ENCODE measurements around the gene KCNS1. TPM values are rescaled to one million over a fixed set of nuclear protein-coding genes. Genes with fewer than 3 reads are reported as not detected.
A peak's percentile ranks its signal among the peaks of the same experiment; 100 is the strongest.

The KCNS1 gene
- total RNA-seq, 4 donors from 2014 or later: 0.21 to 0.22 TPM; not detected in 2

- Histone ChIP-seq H3K27ac (peak overlapping the region in 2 of 4 donors; percentile 27 to 66), H3K36me3 (peaks cover 0 to 50% (median 2%) of the 10 kb centered on the region in 3 donors), H3K4me1 (peaks cover 0 to 19% (median 0%) of the 10 kb centered on the region in 4 donors), H3K4me3 (no peak overlapping the region), H3K9me3 (peaks cover 0 to 7% (median under 1%) of the 10 kb centered on the region in 4 donors), H3K27me3 (no peaks in the 10 kb centered on the region)
- TF ChIP-seq POLR2A (IDR thresholded peaks at IDR 0.05): no peak
- TF ChIP-seq CTCF (IDR thresholded peaks at IDR 0.05): no peak
- TF ChIP-seq EP300 (IDR thresholded peaks at IDR 0.05): no peak
- WGBS, 2 donors: 55 to 71% methylated on average over 3 of the region's 3 CpGs
- DNase-seq (ENCODE audit: low spot score in 2 of 2): no peak
Observed at GRCh38 chr20:45077559-45077958, 23.4 kb downstream of the KCNS1 start.

DNA sequence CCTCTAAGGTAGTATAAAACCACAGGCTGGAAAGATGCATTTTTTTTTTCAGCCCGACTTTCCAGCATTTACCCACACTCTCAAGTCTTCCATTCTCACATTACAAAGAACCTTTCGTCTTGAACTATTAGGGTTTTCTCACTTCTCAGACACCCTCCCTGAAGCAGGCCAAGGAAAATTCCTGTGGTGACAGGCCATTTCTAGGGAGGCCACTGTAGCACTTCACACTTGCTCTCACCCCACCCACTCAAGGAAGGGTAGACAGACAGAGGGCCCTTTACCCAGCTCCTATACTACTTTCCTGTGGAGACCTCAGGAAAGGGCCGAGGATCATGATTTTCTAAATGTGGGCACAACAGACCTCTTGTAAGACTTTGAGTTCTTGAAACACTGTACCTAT is 27.7 kb downstream of the KCNS1 start:
- Histone ChIP-seq H3K9me3 (no peaks in the 10 kb centered on the region), H3K36me3 (peaks cover 0 to 24% (median 0%) of the 10 kb centered on the region in 3 donors), H3K27ac (peak overlapping the region in 1 of 4 donors; percentile 6), H3K27me3 (no peaks in the 10 kb centered on the region), H3K4me3 (no peak overlapping the region), H3K4me1 (peaks cover 0 to 19% (median 0%) of the 10 kb centered on the region in 4 donors)
- TF ChIP-seq CTCF (IDR thresholded peaks at IDR 0.05): no peak
- TF ChIP-seq EP300 (IDR thresholded peaks at IDR 0.05): no peak
- no peak for TF ChIP-seq POLR2A (IDR thresholded peaks at IDR 0.05)
- no peak for DNase-seq (ENCODE audit: low spot score in 2 of 2)
- WGBS, 2 donors: 53 to 72% methylated on average over 3 of the region's 3 CpGs

DNA sequence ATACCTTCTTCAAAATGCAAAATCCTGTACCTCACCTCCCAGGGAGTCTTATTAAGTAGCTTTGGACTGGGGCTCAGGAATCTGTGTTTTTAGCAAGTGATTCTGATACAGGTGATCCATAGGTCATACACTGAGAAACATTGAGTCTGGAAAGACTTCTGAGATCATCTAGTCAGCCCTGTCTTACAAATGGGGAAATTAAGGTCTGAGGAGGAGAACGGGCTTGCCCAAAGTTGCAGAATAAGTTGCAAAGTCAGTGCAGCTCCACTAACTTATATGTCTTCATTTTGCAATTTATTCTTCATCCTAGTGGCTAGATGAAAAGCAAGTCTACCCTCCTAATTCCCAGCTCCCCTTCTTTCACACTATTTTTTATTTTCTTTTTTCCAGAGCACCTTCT is 28.9 kb downstream of the KCNS1 start:
- 88 to 100% methylated on average over 1 of the region's 1 CpG for WGBS, 2 donors
- no peak for DNase-seq (ENCODE audit: low spot score in 2 of 2)
- H3K27me3 ChIP-seq: no peaks in the 10 kb centered on the region
- no peak for TF ChIP-seq POLR2A (IDR thresholded peaks at IDR 0.05)
- no peak for TF ChIP-seq CTCF (IDR thresholded peaks at IDR 0.05)
- TF ChIP-seq EP300 (IDR thresholded peaks at IDR 0.05): no peak
- H3K4me1 ChIP-seq: peaks cover 0 to 10% (median 0%) of the 10 kb centered on the region in 4 donors
- peaks cover 0 to 24% (median 0%) of the 10 kb centered on the region in 3 donors for H3K36me3 ChIP-seq
- no peak overlapping the region for H3K4me3 ChIP-seq
- no peak overlapping the region for H3K27ac ChIP-seq
- H3K9me3 ChIP-seq: no peaks in the 10 kb centered on the region

GRCh38 chr20:45070932-45071632 is 29.8 kb downstream of the KCNS1 start:
- TF ChIP-seq EP300 (IDR thresholded peaks at IDR 0.05): no peak
- TF ChIP-seq CTCF (IDR thresholded peaks at IDR 0.05): no peak
- TF ChIP-seq POLR2A (IDR thresholded peaks at IDR 0.05): no peak
- WGBS, 2 donors: 94 to 98% methylated on average over 6 of the region's 6 CpGs
- Histone ChIP-seq H3K4me1 (peaks cover 0 to 9% (median 0%) of the 10 kb centered on the region in 4 donors), H3K27ac (no peak overlapping the region), H3K9me3 (no peaks in the 10 kb centered on the region), H3K27me3 (no peaks in the 10 kb centered on the region), H3K4me3 (no peak overlapping the region), H3K36me3 (peaks cover 0 to 18% (median 0%) of the 10 kb centered on the region in 3 donors)
- no peak for DNase-seq (ENCODE audit: low spot score in 2 of 2)

DNA sequence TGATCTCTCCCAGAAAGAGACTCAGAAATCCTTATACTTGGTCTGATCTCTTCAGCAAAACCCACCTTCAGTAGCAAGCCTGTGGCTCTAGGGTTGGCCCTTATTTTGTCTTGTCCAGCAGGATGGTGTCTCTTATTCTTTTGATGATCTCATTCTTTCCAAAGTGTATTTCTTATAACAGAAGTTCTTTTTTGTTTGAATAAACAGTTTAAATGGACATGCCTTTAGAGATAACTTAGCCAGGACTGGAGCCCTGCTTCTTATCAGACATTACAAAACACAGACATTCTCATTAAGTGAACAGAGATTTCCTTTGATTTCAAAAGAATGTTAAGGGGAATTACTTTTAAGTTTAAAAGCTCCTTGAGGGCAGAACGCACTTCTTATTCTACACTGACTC is 31.7 kb downstream of the KCNS1 start:
- Histone ChIP-seq H3K9me3 (no peaks in the 10 kb centered on the region), H3K4me3 (no peak overlapping the region), H3K4me1 (peaks cover 0 to 9% (median 0%) of the 10 kb centered on the region in 4 donors), H3K27ac (no peak overlapping the region), H3K27me3 (no peaks in the 10 kb centered on the region), H3K36me3 (peaks cover 0 to 3% (median 0%) of the 10 kb centered on the region in 3 donors)
- 82 to 87% methylated on average over 1 of the region's 1 CpG for WGBS, 2 donors
- no peak for DNase-seq (ENCODE audit: low spot score in 2 of 2)
- no peak for TF ChIP-seq EP300 (IDR thresholded peaks at IDR 0.05)
- no peak for TF ChIP-seq POLR2A (IDR thresholded peaks at IDR 0.05)
- no peak for TF ChIP-seq CTCF (IDR thresholded peaks at IDR 0.05)

All from tibial nerve (tissue), 4 donors.